PC-3 (cell line): ENCODE results near the gene BNIP2.

Experiments used
- CTCF ChIP-seq: fragments of 300-600 bp; sonication (generic); conservative IDR thresholded peaks from 2 replicates; pipeline ENCODE4 v1.5.1; 2017; ENCODE audit warnings: antibody characterized with exemption, low read depth, mild to moderate bottlenecking, low read length
- EZH2 ChIP-seq: fragments of 300-600 bp; sonication (generic); IDR thresholded peaks from one replicate; pipeline ENCODE4 v1.6.1; 2017; ENCODE audit warnings: antibody characterized with exemption, mild to moderate bottlenecking, low read length; ENCODE audit not compliant: unreplicated experiment

DNA sequence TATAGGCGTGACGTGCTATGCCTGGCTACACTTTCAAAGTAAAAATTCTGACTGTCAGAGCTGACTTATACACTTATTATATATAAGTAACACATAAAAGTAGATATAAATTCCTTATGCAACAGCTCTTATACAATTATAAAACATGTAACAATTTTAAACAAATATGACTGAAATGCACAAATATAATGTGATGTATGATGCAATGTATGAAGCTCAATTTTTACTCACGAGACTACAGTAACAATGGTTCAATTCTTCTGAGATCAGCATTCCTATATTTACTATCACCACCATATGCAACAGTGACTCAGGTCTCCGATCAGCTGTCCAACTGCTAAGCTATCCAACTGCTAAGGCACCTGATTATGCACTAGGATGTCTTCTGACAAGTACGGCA is 8.2 kb downstream of the BNIP2 start:
- no peak for TF ChIP-seq EZH2
- no peak for TF ChIP-seq CTCF
